ENCODE data around the gene IFNAR1.

IFNAR1 gene

DNA sequence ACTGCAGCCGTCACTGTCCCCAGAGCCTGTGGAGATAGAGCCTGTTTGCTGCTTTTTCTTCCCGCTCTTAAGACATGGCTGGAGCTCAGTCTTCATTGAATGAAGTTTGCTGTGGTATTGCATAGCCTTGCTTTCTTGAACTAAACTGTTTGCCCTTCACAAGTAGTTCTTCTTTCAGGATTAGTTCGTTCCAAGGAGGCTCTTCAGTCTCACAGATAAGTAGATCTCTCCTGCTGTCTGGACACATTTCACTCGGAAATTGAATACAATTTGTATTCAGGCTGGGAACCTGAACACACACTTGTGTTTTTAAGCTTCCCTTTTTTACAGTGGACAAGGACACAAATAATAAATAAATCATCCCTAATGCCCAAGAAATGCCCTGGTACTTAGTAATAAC lies 34.7 kb downstream of the IFNAR1 start:
- peaks cover 13% of the 10 kb centered on the region for H3K4me1 ChIP-seq (ENCODE audit: insufficient read depth, low read length, poor library complexity, severe bottlenecking)
- peaks cover 27% of the 10 kb centered on the region; the same call in 1 of the 2 replicates for H3K36me3 ChIP-seq (ENCODE audit: insufficient read depth, low read length)
- no peak overlapping the region for H2AFZ ChIP-seq (ENCODE audit: low read length)
- no peaks in the 10 kb centered on the region for H3K27me3 ChIP-seq (ENCODE audit: insufficient read depth, low read length, poor library complexity, severe bottlenecking)
- no peaks in the 10 kb centered on the region for H3K9me2 ChIP-seq (replicated peaks; ENCODE audit: low read depth, low read length)
- TF ChIP-seq, protein P1, sequence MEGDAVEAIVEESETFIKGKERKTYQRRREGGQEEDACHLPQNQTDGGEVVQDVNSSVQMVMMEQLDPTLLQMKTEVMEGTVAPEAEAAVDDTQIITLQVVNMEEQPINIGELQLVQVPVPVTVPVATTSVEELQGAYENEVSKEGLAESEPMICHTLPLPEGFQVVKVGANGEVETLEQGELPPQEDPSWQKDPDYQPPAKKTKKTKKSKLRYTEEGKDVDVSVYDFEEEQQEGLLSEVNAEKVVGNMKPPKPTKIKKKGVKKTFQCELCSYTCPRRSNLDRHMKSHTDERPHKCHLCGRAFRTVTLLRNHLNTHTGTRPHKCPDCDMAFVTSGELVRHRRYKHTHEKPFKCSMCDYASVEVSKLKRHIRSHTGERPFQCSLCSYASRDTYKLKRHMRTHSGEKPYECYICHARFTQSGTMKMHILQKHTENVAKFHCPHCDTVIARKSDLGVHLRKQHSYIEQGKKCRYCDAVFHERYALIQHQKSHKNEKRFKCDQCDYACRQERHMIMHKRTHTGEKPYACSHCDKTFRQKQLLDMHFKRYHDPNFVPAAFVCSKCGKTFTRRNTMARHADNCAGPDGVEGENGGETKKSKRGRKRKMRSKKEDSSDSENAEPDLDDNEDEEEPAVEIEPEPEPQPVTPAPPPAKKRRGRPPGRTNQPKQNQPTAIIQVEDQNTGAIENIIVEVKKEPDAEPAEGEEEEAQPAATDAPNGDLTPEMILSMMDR (conservative IDR thresholded peaks at IDR 0.05; ENCODE audit: low read length), result no peak
- TF ChIP-seq EZH2phosphoT487 (IDR thresholded peaks at IDR 0.05; ENCODE audit: borderline replicate concordance), result no peak
- no peak overlapping the region for H3K4me2 ChIP-seq (ENCODE audit: low read depth, low read length, poor library complexity, severe bottlenecking)
- H3K9me3 ChIP-seq (ENCODE audit: insufficient read depth, low read depth, low read length), result no peaks in the 10 kb centered on the region
- no peak overlapping the region for H3K9ac ChIP-seq (ENCODE audit: low read depth, low read length, poor library complexity, severe bottlenecking)
- H4K20me1 ChIP-seq (ENCODE audit: insufficient read depth, low read length, poor library complexity, severe bottlenecking), result no peaks in the 10 kb centered on the region
- no peaks in the 10 kb centered on the region; the same call in 1 of the 2 replicates for H3F3A ChIP-seq (ENCODE audit: low read depth)
- no peak overlapping the region for H3K4me3 ChIP-seq (ENCODE audit: low read length, poor library complexity, severe bottlenecking)
- no peaks in the 10 kb centered on the region for H3K79me2 ChIP-seq (ENCODE audit: insufficient read depth, low read length)

DNA sequence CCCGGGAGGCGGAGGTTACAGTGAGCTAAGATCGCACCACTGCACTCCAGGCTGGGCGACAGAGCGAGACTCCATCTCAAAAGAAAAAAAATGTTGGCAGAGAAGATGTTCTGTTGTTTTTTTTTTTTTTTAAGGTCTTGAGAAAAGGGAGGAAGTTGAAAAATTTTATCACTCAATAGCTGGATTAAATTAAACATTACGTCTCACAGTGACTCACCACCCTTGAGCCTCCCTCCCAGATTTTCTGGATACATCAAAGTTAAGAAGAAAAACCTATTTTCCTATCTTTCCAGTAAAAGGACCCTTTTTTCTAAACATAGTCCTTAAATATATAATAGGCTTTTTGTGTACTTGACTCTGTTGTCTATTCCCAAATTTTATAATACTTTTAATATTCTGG lies 35.5 kb downstream of the IFNAR1 start:
- no peaks in the 10 kb centered on the region for H3K79me2 ChIP-seq (ENCODE audit: insufficient read depth, low read length)
- H3K4me3 ChIP-seq (ENCODE audit: low read length, poor library complexity, severe bottlenecking), result no peak overlapping the region
- H3K36me3 ChIP-seq (ENCODE audit: insufficient read depth, low read length), result peaks cover 20% of the 10 kb centered on the region; the same call in 1 of the 2 replicates
- TF ChIP-seq EZH2phosphoT487 (IDR thresholded peaks at IDR 0.05; ENCODE audit: borderline replicate concordance), result no peak
- TF ChIP-seq, protein P1 (conservative IDR thresholded peaks at IDR 0.05; ENCODE audit: low read length), result no peak
- no peak overlapping the region for H3K9ac ChIP-seq (ENCODE audit: low read depth, low read length, poor library complexity, severe bottlenecking)
- no peaks in the 10 kb centered on the region for H4K20me1 ChIP-seq (ENCODE audit: insufficient read depth, low read length, poor library complexity, severe bottlenecking)
- H3K9me2 ChIP-seq (replicated peaks; ENCODE audit: low read depth, low read length), result no peaks in the 10 kb centered on the region
- H3K4me1 ChIP-seq (ENCODE audit: insufficient read depth, low read length, poor library complexity, severe bottlenecking), result peaks cover 13% of the 10 kb centered on the region
- no peaks in the 10 kb centered on the region for H3K27me3 ChIP-seq (ENCODE audit: insufficient read depth, low read length, poor library complexity, severe bottlenecking)
- H2AFZ ChIP-seq (ENCODE audit: low read length), result no peak overlapping the region
- H3K4me2 ChIP-seq (ENCODE audit: low read depth, low read length, poor library complexity, severe bottlenecking), result no peak overlapping the region
- no peaks in the 10 kb centered on the region; the same call in 1 of the 2 replicates for H3F3A ChIP-seq (ENCODE audit: low read depth)
- H3K9me3 ChIP-seq (ENCODE audit: insufficient read depth, low read depth, low read length), result no peaks in the 10 kb centered on the region

DNA sequence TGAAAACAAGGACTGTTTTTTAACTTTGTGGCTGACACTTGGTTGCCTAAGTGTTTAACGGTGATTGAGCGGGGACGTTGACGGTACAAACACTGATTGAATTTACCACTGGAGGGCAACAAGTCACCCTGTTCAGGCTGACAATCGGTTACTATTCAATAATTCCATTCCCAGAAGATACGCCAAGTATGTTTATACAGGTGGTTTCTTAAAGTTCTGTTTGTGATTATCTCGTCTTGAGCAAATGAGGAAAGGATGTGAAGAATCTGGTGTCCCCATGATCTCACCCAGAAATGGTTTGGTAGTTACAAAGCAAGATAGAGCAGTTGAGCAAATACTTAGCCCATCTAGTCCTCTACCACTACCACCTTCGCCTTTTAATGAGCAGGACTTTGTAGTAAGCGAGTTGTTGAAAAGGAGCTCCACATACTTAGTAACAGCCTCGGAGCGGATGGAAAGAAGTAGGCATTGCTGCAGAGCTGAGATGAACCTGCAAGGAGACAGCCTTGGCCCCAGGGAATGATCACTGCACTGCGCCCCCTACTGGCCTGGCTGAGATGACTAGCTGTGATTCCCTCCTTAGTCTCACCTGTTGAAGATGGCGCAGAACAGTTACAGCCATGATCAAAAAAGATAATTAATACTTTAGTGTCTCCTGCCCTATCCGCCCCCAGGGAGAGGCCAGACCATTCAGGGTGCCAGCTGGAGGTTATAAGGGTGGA lies 36.3 kb downstream of the IFNAR1 start:
- H3K36me3 ChIP-seq (ENCODE audit: insufficient read depth, low read length), result peaks cover 14% of the 10 kb centered on the region; the same call in 1 of the 2 replicates
- H3K4me1 ChIP-seq (ENCODE audit: insufficient read depth, low read length, poor library complexity, severe bottlenecking), result peaks cover 13% of the 10 kb centered on the region
- H4K20me1 ChIP-seq (ENCODE audit: insufficient read depth, low read length, poor library complexity, severe bottlenecking), result no peaks in the 10 kb centered on the region
- no peaks in the 10 kb centered on the region for H3K79me2 ChIP-seq (ENCODE audit: insufficient read depth, low read length)
- H3K27me3 ChIP-seq (ENCODE audit: insufficient read depth, low read length, poor library complexity, severe bottlenecking), result no peaks in the 10 kb centered on the region
- no peak overlapping the region for H2AFZ ChIP-seq (ENCODE audit: low read length)
- no peaks in the 10 kb centered on the region; the same call in 1 of the 2 replicates for H3F3A ChIP-seq (ENCODE audit: low read depth)
- peak overlapping the region; percentile 22 for H3K4me3 ChIP-seq (ENCODE audit: low read length, poor library complexity, severe bottlenecking)
- peak overlapping the region; percentile 44 for H3K4me2 ChIP-seq (ENCODE audit: low read depth, low read length, poor library complexity, severe bottlenecking)
- TF ChIP-seq EZH2phosphoT487 (IDR thresholded peaks at IDR 0.05; ENCODE audit: borderline replicate concordance), result no peak
- TF ChIP-seq, protein P1 (conservative IDR thresholded peaks at IDR 0.05; ENCODE audit: low read length), result peak; percentile 87
- H3K9me2 ChIP-seq (replicated peaks; ENCODE audit: low read depth, low read length), result no peaks in the 10 kb centered on the region
- no peak overlapping the region for H3K9ac ChIP-seq (ENCODE audit: low read depth, low read length, poor library complexity, severe bottlenecking)
- no peaks in the 10 kb centered on the region for H3K9me3 ChIP-seq (ENCODE audit: insufficient read depth, low read depth, low read length)

Data from Loucy (cell line).